Karpas-422 (cell line): ENCODE results near the gene SUSD3. TPM values are rescaled to one million over a fixed set of nuclear protein-coding genes. Genes with fewer than 3 reads are reported as not detected.

Source experiments
- DNase-seq: peaks from one replicate; pipeline ENCODE4 v3.0.0-alpha.2; 2015
- H2AFZ ChIP-seq: fragments of 200-600 bp; sonication (generic); 2 replicates; pipeline ENCODE4 v1.6.1; 2014; ENCODE audit warnings: antibody characterized with exemption, low read length, mixed read lengths
- H3K27ac ChIP-seq: fragments of 200-600 bp; sonication (generic); 2 replicates; pipeline ENCODE4 v1.5.1; 2014; ENCODE audit warnings: mild to moderate bottlenecking, low read length, moderate library complexity
- H3K27me3 ChIP-seq: fragments of 200-600 bp; sonication (generic); 2 replicates; pipeline ENCODE4 v1.6.1; 2014; ENCODE audit warnings: low read length, mixed read lengths
- H3K36me3 ChIP-seq: fragments of 200-600 bp; sonication (generic); 2 replicates; pipeline ENCODE4 v1.6.1; 2014; ENCODE audit warnings: low read length, mixed read lengths; ENCODE audit not compliant: insufficient read depth
- H3K4me1 ChIP-seq: fragments of 200-600 bp; sonication (generic); 2 replicates; pipeline ENCODE4 v1.6.1; 2014; ENCODE audit warnings: mild to moderate bottlenecking, low read length, mixed read lengths
- H3K4me2 ChIP-seq: fragments of 200-600 bp; sonication (generic); 2 replicates; pipeline ENCODE4 v1.6.1; 2014; ENCODE audit warnings: low read length, low read depth, mild to moderate bottlenecking; ENCODE audit not compliant: poor library complexity, severe bottlenecking
- H3K4me3 ChIP-seq: fragments of 200-600 bp; sonication (generic); 2 replicates; pipeline ENCODE4 v1.5.1; 2014; ENCODE audit warnings: mild to moderate bottlenecking, antibody characterized with exemption, low read length, mixed read lengths
- H3K79me2 ChIP-seq: fragments of 200-600 bp; sonication (generic); 2 replicates; pipeline ENCODE4 v1.6.1; 2014; ENCODE audit warnings: mild to moderate bottlenecking, low read length, mixed read lengths
- H3K9ac ChIP-seq: fragments of 200-600 bp; sonication (generic); 2 replicates; pipeline ENCODE4 v1.6.0; 2014; ENCODE audit warnings: low read length
- H3K9me2 ChIP-seq: fragments of 200-600 bp; sonication (generic), shearing (Covaris generic); replicated peaks from 2 replicates; pipeline ENCODE4 v1.6.0; 2014; ENCODE audit warnings: mild to moderate bottlenecking, low read length, moderate library complexity; ENCODE audit not compliant: insufficient read depth
- H3K9me3 ChIP-seq: fragments of 300-700, 200-600 bp; sonication (generic); 2 replicates; pipeline ENCODE4 v1.6.1; 2014; ENCODE audit warnings: low read length, mixed read lengths
- H4K20me1 ChIP-seq: fragments of 200-600 bp; sonication (generic); 2 replicates; pipeline ENCODE4 v1.6.1; 2014; ENCODE audit warnings: mild to moderate bottlenecking, antibody characterized with exemption, low read length, low read depth; ENCODE audit not compliant: insufficient read depth
- total RNA-seq: library from RNA; depleted of rRNA; stranded (reverse); fragments of >200 nt; shearing (Covaris generic); gene quantifications from 2 replicates; pipeline ENCODE4 v1.2.3, GENCODE V29; 2014; ENCODE audit warnings: low replicate concordance

Gene SUSD3
- total RNA-seq, 1 experiment from 2014 or later, result 6.2 TPM

- Histone ChIP-seq H4K20me1 (no peaks in the 10 kb centered on the region), H3K4me1 (peaks cover 23% of the 10 kb centered on the region), H3K36me3 (no peaks in the 10 kb centered on the region), H3K4me2 (no peak overlapping the region), H3K4me3 (no peak overlapping the region), H3K9me3 (no peaks in the 10 kb centered on the region), H3K27ac (no peak overlapping the region), H2AFZ (no peak overlapping the region), H3K9ac (no peak overlapping the region), H3K9me2 (no peaks in the 10 kb centered on the region), H3K27me3 (peaks cover 2% of the 10 kb centered on the region; the same call in 1 of the 2 replicates), H3K79me2 (no peaks in the 10 kb centered on the region)
- no peak for DNase-seq
Observed at GRCh38 chr9:93107825-93108161, 49.3 kb downstream of the SUSD3 start.

DNA sequence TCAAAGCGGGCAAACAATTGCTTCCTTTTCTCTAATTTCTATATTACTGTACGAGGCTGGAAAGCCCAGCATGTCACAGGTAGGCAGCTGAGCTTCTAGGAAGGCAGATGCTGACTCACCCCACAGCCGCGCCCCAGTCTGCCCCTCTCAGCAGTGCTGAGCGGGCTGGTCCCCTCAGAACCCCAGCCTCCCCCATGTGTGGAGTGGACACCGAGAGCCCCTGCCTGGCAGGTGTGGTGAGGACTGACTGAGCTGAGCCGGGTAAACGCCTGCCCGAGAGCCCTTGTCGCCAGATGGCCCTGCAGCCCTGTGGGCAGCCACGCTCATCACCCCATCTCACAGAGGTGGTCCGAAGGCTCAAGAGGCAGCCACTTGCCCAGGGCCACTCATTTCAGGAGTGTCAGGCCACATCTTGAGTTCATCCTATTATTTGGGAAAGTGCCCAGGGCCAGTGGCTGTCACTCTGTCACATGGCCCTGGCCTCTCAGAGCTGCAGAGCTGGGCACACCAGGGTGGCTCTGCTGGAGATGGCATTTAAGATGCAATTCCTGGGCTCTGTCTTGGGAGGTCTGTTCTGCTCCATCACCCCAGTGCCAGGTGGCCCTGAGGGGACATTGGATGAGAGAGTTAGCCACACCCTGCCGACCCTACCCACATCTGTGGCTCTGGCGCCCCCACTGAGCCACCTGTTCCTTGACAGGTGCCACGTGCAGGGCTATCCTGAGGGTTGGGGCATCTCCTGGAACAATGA lies 50.0 kb downstream of the SUSD3 start:
- no peaks in the 10 kb centered on the region for H3K9me2 ChIP-seq
- H3K9ac ChIP-seq, result no peak overlapping the region
- H3K27ac ChIP-seq, result no peak overlapping the region
- H3K27me3 ChIP-seq, result peaks cover 2% of the 10 kb centered on the region; the same call in 1 of the 2 replicates
- no peaks in the 10 kb centered on the region for H3K36me3 ChIP-seq
- no peaks in the 10 kb centered on the region for H3K79me2 ChIP-seq
- no peak for DNase-seq
- no peak overlapping the region for H3K4me2 ChIP-seq
- H2AFZ ChIP-seq, result no peak overlapping the region
- H4K20me1 ChIP-seq, result no peaks in the 10 kb centered on the region
- H3K9me3 ChIP-seq, result no peaks in the 10 kb centered on the region
- peaks cover 23% of the 10 kb centered on the region for H3K4me1 ChIP-seq
- H3K4me3 ChIP-seq, result no peak overlapping the region

DNA sequence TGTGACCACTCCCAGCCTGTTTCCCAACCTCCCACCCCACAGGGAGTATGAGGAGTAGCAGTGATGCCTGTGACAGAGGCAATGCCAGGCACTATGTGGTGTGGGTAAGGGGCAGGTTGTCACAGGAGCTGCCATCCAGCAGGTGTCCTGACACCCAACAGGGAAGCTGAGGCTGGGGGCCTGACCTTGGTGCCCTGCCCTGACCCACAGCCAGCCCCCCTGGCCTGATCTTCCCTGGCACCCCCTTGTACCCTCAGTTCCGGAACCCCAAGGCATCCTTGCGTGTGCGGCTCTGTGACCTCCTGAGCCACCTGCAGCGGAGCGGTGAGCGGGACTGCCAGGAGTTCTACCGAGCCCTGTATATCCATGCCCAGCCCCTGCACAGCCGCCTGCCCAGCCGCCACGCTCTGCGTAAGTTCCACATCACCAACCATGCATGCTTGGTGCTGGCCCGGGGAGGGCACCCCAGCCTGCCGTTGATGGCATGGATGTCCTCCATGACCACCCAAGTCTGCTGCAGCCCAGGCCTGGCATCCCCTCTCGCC lies 51.9 kb downstream of the SUSD3 start:
- peaks cover 23% of the 10 kb centered on the region for H3K4me1 ChIP-seq
- H3K9me3 ChIP-seq, result no peaks in the 10 kb centered on the region
- DNase-seq, result peak; percentile 51
- H3K9me2 ChIP-seq, result no peaks in the 10 kb centered on the region
- no peaks in the 10 kb centered on the region for H3K36me3 ChIP-seq
- peak overlapping the region; percentile 34; the same call in 1 of the 2 replicates for H3K4me3 ChIP-seq
- no peaks in the 10 kb centered on the region for H4K20me1 ChIP-seq
- no peaks in the 10 kb centered on the region for H3K27me3 ChIP-seq
- peak overlapping the region; percentile 57 for H3K4me2 ChIP-seq
- no peak overlapping the region for H3K27ac ChIP-seq
- no peak overlapping the region for H2AFZ ChIP-seq
- no peaks in the 10 kb centered on the region for H3K79me2 ChIP-seq
- peak overlapping the region; percentile 56; the same call in 1 of the 2 replicates for H3K9ac ChIP-seq

- peak overlapping the region; percentile 34; the same call in 1 of the 2 replicates for H3K4me3 ChIP-seq
- no peaks in the 10 kb centered on the region for H3K36me3 ChIP-seq
- H3K4me1 ChIP-seq, result peaks cover 23% of the 10 kb centered on the region
- H3K9me3 ChIP-seq, result no peaks in the 10 kb centered on the region
- DNase-seq, result no peak
- H3K9ac ChIP-seq, result peak overlapping the region; percentile 56
- no peaks in the 10 kb centered on the region for H3K27me3 ChIP-seq
- H3K9me2 ChIP-seq, result no peaks in the 10 kb centered on the region
- peak overlapping the region; percentile 58 for H3K27ac ChIP-seq
- H3K79me2 ChIP-seq, result no peaks in the 10 kb centered on the region
- H2AFZ ChIP-seq, result peak overlapping the region; percentile 42; the same call in 1 of the 2 replicates
- peak overlapping the region; percentile 57 for H3K4me2 ChIP-seq
- no peaks in the 10 kb centered on the region for H4K20me1 ChIP-seq
Observed at GRCh38 chr9:93111001-93111370, 52.5 kb downstream of the SUSD3 start.

DNA sequence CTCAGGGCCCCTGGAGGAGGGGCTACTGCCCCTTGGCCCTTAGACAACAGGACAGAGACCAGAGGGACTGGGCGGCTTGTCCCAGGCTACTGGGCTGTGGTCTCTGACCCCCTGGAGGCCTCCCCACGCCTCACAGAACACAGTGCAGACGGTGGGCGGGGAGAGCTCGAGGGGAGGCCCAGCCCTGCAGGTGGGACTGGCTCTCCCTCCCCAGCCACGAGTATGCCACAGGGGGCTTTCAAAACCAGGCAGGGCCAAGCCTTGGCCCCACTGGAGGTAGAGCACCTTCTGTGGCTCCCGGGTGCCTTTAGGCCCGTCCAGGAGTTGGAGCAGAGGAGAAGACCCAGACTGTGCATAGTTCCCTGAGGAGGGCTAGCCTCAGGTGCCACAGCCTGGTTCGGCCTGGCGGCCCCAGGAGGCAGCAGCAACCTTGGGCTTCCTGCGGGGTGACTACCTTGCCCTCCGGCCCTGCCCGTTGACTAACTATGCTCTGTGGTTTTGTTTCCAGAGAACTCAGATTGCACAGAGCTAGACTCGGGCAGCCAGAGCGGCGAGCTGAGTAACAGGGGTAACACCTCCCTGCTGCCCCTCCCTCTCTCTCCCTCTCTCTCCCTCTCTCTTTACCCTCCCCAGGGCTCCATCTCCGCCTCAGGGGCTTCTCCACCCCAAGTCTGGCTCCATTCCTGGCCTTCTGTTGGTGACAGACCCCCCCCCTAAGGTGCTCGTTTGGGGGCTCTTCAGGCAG lies 53.0 kb downstream of the SUSD3 start:
- Histone ChIP-seq H3K36me3 (no peaks in the 10 kb centered on the region), H3K4me2 (peak overlapping the region; percentile 57), H3K79me2 (no peaks in the 10 kb centered on the region), H2AFZ (no peak overlapping the region), H3K4me1 (peaks cover 23% of the 10 kb centered on the region), H3K9ac (peak overlapping the region; percentile 56), H4K20me1 (no peaks in the 10 kb centered on the region), H3K4me3 (peak overlapping the region; percentile 34; the same call in 1 of the 2 replicates), H3K27me3 (no peaks in the 10 kb centered on the region), H3K9me2 (no peaks in the 10 kb centered on the region), H3K27ac (peak overlapping the region; percentile 58; the same call in 1 of the 2 replicates), H3K9me3 (no peaks in the 10 kb centered on the region)
- DNase-seq, result no peak

DNA sequence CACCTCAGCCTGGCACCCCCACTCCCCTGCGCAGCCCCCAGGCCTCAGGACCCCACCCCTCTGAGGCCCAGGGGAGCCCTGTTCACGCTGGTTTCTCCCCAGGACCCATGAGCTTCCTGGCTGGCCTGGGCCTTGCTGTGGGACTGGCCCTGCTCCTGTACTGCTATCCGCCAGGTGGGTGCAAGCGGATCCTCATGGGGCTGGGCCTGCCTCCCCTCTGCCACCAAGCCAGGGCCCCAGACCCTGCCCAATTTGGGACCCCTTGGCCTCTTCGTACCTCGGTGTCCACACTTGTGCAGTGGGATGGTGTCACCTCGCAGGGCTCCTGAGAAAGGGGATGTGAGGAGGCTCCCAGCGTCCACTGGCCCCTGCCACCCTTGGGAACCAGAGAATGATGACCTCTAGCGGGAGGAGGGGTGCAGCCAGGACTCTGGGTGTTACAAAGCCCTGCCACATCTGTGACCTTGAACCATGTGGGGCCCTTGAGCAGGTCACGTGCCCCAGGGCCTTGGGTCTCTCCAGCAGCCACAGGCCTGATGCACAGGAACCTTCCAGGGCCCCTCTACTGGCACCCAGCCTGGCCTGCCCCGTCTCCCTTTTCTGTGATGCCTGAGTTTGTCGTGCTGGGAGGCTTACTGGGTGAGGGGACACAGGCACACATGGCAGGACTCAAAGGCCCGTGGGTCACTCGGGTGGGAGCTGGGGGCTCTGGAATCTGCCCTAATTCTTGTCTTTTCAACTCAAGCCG lies 53.8 kb downstream of the SUSD3 start:
- no peak overlapping the region for H3K4me2 ChIP-seq
- no peaks in the 10 kb centered on the region for H4K20me1 ChIP-seq
- H2AFZ ChIP-seq, result no peak overlapping the region
- H3K4me3 ChIP-seq, result no peak overlapping the region
- no peaks in the 10 kb centered on the region for H3K79me2 ChIP-seq
- no peaks in the 10 kb centered on the region for H3K36me3 ChIP-seq
- no peaks in the 10 kb centered on the region for H3K9me2 ChIP-seq
- no peak overlapping the region for H3K9ac ChIP-seq
- H3K9me3 ChIP-seq, result no peaks in the 10 kb centered on the region
- peaks cover 23% of the 10 kb centered on the region for H3K4me1 ChIP-seq
- no peaks in the 10 kb centered on the region for H3K27me3 ChIP-seq
- DNase-seq, result no peak
- no peak overlapping the region for H3K27ac ChIP-seq

GRCh38 chr9:93112864-93113389 lies 54.4 kb downstream of the SUSD3 start:
- Histone ChIP-seq H3K79me2 (no peaks in the 10 kb centered on the region), H3K4me1 (peaks cover 23% of the 10 kb centered on the region), H3K9ac (no peak overlapping the region), H3K27me3 (no peaks in the 10 kb centered on the region), H4K20me1 (no peaks in the 10 kb centered on the region), H3K9me3 (no peaks in the 10 kb centered on the region), H3K4me3 (no peak overlapping the region), H3K9me2 (no peaks in the 10 kb centered on the region), H3K36me3 (no peaks in the 10 kb centered on the region), H2AFZ (no peak overlapping the region), H3K27ac (no peak overlapping the region), H3K4me2 (no peak overlapping the region)
- no peak for DNase-seq
